Ascending aorta (tissue), 2 donors: ENCODE measurements around the gene PTPRN2. TPM values are rescaled to one million over a fixed set of nuclear protein-coding genes. Genes with fewer than 3 reads are reported as not detected.

Experiments used
- DNase-seq, 2 donors: peaks; one replicate each; pipeline ENCODE4 v3.0.0-alpha.2; 2019; ENCODE audit warnings: low spot score in 2 of 2
- H3K27ac ChIP-seq, 2 donors: fragments of 200-600 bp; sonication (generic); one replicate each; pipeline ENCODE4 v1.5.1; 2016 to 2017; ENCODE audit warnings: mild to moderate bottlenecking in 1 of 2
- H3K27me3 ChIP-seq: fragments of 200-600 bp; sonication (generic); one replicate; pipeline ENCODE4 v1.5.1; 2017
- H3K36me3 ChIP-seq, 2 donors: fragments of 200-600 bp; sonication (generic); one replicate each; pipeline ENCODE4 v1.5.1; 2016
- H3K4me1 ChIP-seq, 2 donors: fragments of 200-600 bp; sonication (generic); one replicate each; pipeline ENCODE4 v1.5.1; 2016 to 2017; ENCODE audit warnings: mild to moderate bottlenecking in 1 of 2
- H3K4me3 ChIP-seq, 2 donors: fragments of 200-600 bp; sonication (generic); one replicate each; pipeline ENCODE4 v1.5.1; 2016 to 2017; ENCODE audit warnings: mild to moderate bottlenecking in 1 of 2
- H3K9me3 ChIP-seq, 2 donors: fragments of 200-600 bp; sonication (generic); one replicate each; pipeline ENCODE4 v1.5.1; 2016
- intact Hi-C: fragments of 100-400 bp; cut with DNase I; formaldehyde crosslinking; loops from one replicate; pipeline ENCODE4 v1.15.1; 2023
- total RNA-seq: library from RNA; depleted of rRNA; stranded (reverse); fragments of >200 nt; gene quantifications from one replicate; pipeline ENCODE4 v1.1.0, GENCODE V29; 2016
- TF ChIP-seq, protein P1 (sequence below), 3 experiments: fragments of 200-600 bp in 2 of 3; fragments of 450-650 bp in 1 of 3; sonication (generic) in 2 of 3; IDR thresholded peaks; one replicate each; pipeline ENCODE4 v1.5.1; 2016 to 2019; ENCODE audit warnings: antibody characterized with exemption in 3 of 3, mild to moderate bottlenecking in 1 of 3, moderate library complexity in 1 of 3

PTPRN2 gene
- total RNA-seq, 1 donor from 2014 or later, result 7.3 TPM

DNA sequence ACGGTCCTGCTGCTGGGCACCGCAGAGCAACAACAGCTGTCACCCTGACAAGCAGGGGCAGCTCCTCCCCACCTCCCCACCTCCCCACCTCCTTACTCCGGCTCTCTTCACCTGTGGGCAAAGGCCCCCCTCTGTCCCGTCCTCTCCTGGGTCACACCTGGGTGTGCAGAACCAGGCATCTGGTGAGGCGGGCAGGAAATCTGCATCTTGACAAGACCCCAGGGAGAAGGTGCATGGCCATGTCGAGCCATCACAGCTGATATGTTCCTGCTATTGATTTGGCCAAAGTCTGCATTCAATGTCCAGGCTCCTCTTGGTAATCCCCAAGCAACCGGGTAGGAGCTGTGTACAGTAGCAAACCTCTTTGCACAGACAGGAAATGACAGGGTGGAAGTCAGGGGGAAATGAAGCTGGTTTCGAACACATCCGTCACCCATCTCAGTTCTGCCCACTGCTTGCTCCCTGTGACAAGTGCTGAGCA lies 696.7 kb downstream of the PTPRN2 start:
- no peak overlapping the region for H3K4me3 ChIP-seq
- no peaks in the 10 kb centered on the region for H3K9me3 ChIP-seq
- no peaks in the 10 kb centered on the region for H3K27me3 ChIP-seq
- H3K36me3 ChIP-seq, result no peaks in the 10 kb centered on the region
- TF ChIP-seq, protein P1, sequence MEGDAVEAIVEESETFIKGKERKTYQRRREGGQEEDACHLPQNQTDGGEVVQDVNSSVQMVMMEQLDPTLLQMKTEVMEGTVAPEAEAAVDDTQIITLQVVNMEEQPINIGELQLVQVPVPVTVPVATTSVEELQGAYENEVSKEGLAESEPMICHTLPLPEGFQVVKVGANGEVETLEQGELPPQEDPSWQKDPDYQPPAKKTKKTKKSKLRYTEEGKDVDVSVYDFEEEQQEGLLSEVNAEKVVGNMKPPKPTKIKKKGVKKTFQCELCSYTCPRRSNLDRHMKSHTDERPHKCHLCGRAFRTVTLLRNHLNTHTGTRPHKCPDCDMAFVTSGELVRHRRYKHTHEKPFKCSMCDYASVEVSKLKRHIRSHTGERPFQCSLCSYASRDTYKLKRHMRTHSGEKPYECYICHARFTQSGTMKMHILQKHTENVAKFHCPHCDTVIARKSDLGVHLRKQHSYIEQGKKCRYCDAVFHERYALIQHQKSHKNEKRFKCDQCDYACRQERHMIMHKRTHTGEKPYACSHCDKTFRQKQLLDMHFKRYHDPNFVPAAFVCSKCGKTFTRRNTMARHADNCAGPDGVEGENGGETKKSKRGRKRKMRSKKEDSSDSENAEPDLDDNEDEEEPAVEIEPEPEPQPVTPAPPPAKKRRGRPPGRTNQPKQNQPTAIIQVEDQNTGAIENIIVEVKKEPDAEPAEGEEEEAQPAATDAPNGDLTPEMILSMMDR (IDR thresholded peaks at IDR 0.05), result no peak
- H3K27ac ChIP-seq, result no peak overlapping the region
- H3K4me1 ChIP-seq, result no peaks in the 10 kb centered on the region
- intact Hi-C loops, result no loop called here
- no peak for DNase-seq

- Histone ChIP-seq H3K27ac (no peak overlapping the region), H3K27me3 (no peaks in the 10 kb centered on the region), H3K36me3 (no peaks in the 10 kb centered on the region), H3K4me3 (no peak overlapping the region), H3K9me3 (no peaks in the 10 kb centered on the region), H3K4me1 (no peaks in the 10 kb centered on the region)
- intact Hi-C loops, result no loop called here
- no peak for DNase-seq
- TF ChIP-seq, protein P1 (IDR thresholded peaks at IDR 0.05), result no peak
Observed at GRCh38 chr7:157889480-157889879, 698.1 kb downstream of the PTPRN2 start.

- DNase-seq, result no peak
- H3K4me1 ChIP-seq, result no peaks in the 10 kb centered on the region
- H3K27me3 ChIP-seq, result no peaks in the 10 kb centered on the region
- H3K27ac ChIP-seq, result no peak overlapping the region
- H3K9me3 ChIP-seq, result no peaks in the 10 kb centered on the region
- TF ChIP-seq, protein P1 (IDR thresholded peaks at IDR 0.05), result no peak
- H3K4me3 ChIP-seq, result no peak overlapping the region
- intact Hi-C loops, result no loop called here
- no peaks in the 10 kb centered on the region for H3K36me3 ChIP-seq
Observed at GRCh38 chr7:157888579-157888978, 699.0 kb downstream of the PTPRN2 start.

GRCh38 chr7:157887400-157887799 lies 700.2 kb downstream of the PTPRN2 start:
- H3K27ac ChIP-seq, result no peak overlapping the region
- H3K27me3 ChIP-seq, result no peaks in the 10 kb centered on the region
- DNase-seq, result no peak
- H3K36me3 ChIP-seq, result no peaks in the 10 kb centered on the region
- intact Hi-C loops, result no loop called here
- no peaks in the 10 kb centered on the region for H3K4me1 ChIP-seq
- H3K9me3 ChIP-seq, result no peaks in the 10 kb centered on the region
- TF ChIP-seq, protein P1 (IDR thresholded peaks at IDR 0.05), result no peak
- H3K4me3 ChIP-seq, result no peak overlapping the region

DNA sequence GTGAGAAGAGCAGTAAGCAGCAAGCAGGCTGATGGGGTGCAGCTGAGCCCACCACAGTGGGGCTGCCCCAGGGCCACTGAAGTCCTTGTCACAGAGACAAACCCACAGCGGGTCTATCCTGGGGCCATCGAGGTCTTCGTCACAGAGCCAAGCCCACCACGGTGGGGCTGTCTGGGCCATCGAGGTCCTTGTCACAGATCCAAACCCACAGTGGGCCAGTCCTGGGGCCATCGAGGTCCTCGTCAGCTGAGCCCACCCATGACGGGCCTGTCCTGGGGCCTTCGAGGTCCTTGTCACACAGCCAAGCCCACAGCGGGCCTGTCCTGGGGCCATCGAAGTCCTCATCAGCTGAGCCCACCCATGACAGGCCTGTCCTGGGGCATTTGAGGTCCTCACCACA lies 700.9 kb downstream of the PTPRN2 start:
- TF ChIP-seq, protein P1 (IDR thresholded peaks at IDR 0.05), result no peak
- H3K27me3 ChIP-seq, result no peaks in the 10 kb centered on the region
- no peak overlapping the region for H3K27ac ChIP-seq
- no peaks in the 10 kb centered on the region for H3K4me1 ChIP-seq
- no peaks in the 10 kb centered on the region for H3K9me3 ChIP-seq
- no peak overlapping the region for H3K4me3 ChIP-seq
- H3K36me3 ChIP-seq, result no peaks in the 10 kb centered on the region
- DNase-seq, result no peak
- intact Hi-C loops, result no loop called here

DNA sequence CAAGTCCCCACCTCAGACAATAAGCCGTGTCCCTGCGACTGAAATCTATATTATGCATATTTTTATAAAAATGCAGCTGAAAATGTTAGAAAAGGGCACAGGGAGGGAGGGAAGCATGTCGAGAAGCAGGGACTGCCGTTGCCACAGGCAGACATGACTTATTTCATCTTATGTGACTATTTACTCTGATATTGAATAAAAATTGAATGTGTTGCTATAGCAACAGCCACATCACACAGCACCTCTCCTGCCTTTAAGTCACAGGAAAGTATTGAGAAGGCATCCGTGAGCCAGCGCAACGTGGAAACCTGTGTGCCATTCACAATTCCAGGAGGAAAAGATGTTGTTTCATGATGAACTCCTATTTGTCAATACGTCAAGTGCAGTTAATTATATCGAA lies 701.4 kb downstream of the PTPRN2 start:
- TF ChIP-seq, protein P1 (IDR thresholded peaks at IDR 0.05), result no peak
- no peak for DNase-seq
- H3K4me3 ChIP-seq, result no peak overlapping the region
- no peak overlapping the region for H3K27ac ChIP-seq
- no peaks in the 10 kb centered on the region for H3K36me3 ChIP-seq
- H3K4me1 ChIP-seq, result no peaks in the 10 kb centered on the region
- intact Hi-C loops, result no loop called here
- H3K9me3 ChIP-seq, result no peaks in the 10 kb centered on the region
- no peaks in the 10 kb centered on the region for H3K27me3 ChIP-seq
